DMS153 treated with DMSO at 0.1 percent for 48 hours (cell line): ENCODE results near the gene PRICKLE3.
"Not testable (repeated sequence)": the region's sequence is repeated elsewhere in the genome, so short reads cannot be mapped to it uniquely, and the experiment has no call there.

Source experiments
- DNase-seq: peaks from one replicate; lab custom pipeline; 2025; ENCODE audit not compliant: unreplicated experiment; lab: John Stamatoyannopoulos, UW

PRICKLE3 gene

DNA sequence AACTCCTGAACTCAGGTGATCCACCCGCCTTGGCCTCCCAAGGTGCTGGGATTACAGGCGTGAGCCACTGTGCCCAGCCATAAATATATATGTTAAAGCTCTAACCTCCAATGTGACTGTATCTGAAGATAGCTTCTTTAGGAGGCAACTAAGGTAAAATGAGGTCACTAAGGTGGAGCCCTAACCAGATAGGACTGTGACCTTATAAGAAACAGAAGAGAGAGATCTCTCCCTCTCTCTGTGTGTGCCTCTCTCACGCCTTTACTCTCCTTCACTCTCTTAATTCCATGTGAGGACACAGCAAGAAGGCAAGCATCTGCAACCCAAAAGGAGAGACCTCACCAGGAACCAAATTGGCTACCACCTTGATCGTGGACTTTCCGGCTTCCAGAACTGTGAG, 24.5 kb downstream of the PRICKLE3 start:
- DNase-seq = no peak

DNA sequence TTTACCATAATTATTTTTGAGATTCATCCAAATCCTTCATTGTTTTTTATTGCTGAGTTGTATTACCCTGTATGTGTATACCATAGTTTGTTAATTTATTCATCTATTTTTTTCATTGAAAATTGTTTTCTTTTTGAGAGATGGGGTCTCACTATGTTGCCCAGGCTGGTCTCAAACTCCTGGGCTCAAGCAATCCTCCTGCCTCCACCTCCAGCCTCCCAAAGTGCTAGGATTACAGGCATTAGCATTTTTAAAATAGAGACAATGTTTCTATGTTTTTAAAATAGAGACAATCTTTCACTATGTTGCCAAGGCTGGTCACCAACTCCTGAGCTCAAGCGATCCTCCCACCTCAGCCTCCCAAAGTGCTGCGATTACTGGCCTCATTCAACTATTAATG, 25.3 kb downstream of the PRICKLE3 start:
- DNase-seq = no peak

GRCh38 chrX:49157194-49157593, 29.0 kb downstream of the PRICKLE3 start:
- no peak for DNase-seq

DNA sequence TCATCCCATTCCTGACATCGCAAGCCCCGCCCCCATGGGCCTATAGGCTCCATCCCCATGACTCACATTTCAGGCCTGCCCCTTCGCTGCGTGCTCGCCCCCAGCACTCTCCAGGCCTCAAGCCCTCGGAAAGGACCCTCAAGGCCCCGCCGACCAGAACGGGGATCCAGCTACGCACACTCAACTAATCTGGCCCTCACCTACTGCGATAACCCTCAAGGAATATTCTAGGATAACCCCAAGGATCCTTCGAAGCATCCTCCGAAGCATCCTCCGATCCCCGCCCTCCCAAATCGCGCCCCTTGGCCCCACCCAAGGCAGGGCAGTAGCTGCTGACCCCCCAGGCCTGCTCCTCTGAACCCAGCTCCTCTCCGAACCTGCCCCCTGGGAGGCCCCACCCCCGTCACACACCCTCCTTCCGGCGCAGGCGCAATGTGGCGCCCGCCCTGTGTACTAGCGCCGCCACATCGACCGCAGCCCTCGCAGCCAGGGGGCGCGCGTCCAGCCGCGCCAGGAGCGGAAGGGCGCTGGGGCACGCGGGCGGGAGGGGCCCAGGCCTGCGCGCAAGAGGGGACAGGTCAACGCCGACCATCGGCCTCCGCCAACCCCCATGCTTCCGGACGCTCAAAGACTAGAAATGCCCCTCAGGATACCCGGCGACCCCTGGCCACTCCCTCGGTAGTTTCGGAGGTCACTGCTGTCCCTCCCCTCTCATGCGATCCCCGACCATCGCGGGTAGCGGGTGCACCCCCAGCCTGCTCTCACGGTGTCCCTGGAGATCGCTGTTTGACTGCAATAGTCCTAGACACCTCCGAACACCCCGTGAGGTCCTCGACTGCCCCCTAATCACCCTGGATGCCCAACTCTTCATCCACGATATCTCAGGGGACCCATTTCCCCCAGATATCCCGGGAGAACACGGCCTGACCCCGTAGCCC, 30.0 kb downstream of the PRICKLE3 start:
- peak; percentile 29 for DNase-seq

- DNase-seq = peak; percentile 8
Measured at GRCh38 chrX:49155243-49155899, 30.8 kb downstream of the PRICKLE3 start.

- no peak for DNase-seq
Measured at GRCh38 chrX:49153467-49153866, 32.7 kb downstream of the PRICKLE3 start.

DNA sequence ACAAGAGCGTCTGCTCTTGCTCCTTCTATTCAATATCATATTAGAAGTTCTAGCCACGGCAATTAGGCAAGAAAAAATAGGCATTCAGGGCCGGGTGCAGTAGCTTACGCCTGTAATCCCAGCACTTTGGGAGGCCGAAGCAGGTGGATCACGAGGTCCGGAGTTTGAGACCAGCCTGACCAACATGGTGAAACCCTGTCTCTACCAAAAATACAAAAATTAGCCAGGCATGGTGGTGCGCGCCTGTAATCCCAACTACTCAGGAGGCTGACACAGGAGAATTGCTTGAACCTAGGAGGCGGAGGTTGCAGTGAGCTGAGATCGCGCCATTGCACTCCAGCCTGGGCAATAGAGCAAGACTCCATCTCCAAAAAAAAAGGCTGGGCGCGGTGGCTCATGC, 36.9 kb downstream of the PRICKLE3 start:
- DNase-seq = not testable (repeated sequence)

DNA sequence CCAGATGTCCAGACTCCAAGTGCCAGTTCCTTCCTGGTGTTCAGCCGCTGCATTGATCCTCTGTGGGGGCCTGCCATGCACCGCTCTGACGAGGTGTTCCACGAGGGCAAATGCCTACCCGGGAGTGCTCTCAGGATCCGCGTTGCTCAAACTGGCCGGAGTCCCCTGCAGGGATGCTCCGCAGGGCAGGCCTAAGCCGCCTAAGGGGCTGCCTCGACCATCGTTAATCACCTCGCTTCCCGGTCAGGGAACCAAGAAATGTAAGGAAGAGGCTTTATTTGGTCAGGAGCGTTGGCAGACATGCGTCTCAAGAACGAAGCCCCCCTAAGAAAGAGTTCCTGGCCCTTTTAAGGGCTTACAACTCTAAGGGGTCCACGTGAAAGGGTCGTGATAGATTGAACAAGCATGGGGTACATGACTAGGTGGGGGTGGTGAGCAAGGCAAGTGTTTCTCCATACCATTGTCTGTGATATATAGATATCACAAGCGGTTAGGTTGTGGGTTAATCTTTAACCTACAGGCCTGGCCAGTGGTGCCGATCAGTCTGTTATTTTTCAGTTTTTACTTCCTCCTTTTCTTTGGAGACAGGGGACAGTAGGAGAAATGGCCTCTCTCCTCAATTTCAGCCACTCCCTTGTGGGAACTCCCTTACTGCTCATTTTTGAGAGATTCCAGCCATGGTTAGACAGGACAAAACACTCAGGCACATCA, 37.6 kb downstream of the PRICKLE3 start:
- DNase-seq = not testable (repeated sequence)

DNA sequence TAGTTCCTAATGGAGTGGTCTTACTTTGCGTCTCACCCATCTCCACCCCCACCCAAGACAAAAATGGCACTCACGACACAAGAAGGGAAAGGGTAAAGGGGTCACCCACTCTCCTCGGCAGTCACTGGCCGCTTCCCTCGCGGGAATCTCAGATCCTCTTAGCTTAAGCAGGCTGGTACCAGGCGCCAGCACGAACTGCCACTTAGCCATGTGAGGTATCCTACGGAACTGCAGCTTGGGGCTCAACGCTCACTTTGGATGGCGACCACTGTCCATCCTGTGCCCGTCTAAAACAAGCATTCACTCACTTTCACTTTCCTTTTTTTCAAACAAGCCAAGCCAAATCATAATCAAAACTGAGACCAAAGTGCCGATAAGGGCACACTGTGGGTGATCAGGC, 38.2 kb downstream of the PRICKLE3 start:
- no peak for DNase-seq

DNA sequence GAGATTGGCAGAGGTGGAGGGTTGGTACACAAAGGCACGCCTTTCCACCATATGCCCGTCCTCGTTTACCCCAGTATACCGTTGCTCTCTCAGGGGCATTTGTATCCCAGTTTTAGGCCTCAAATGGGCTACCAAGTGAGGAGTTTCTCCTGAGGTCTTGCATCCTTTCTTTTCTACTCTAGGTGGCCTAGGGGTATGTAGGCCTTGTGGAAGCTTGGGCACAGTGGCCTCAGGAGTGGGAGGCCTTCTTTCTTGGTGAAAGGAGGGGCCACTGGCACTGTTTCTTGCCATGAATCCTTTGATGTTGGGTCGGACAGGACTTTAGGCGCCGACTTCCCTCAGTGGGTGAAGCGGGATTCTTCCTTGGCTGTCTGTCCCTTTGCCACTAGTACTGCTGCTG, 38.9 kb downstream of the PRICKLE3 start:
- DNase-seq = no peak

GRCh38 chrX:49143154-49143553, 43.0 kb downstream of the PRICKLE3 start:
- not testable (repeated sequence) for DNase-seq

DNA sequence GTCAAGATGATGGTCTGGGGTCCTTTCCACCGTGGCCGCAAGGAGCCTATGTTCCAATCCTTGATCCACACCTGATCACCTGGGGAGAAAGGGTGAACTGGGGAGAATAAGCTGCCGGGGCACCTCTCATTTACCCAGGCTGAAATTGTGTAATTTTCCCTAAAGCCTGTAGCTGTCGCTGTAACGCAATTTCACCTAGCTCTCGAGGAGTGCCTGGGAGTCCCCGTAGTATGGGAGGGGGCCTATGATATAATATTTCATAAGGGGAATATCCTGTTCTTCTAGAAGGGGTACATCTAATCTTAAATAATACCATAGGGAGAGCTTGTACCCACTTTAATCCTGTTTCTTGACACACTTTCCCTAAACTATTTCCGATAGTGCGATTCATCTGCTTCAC, 43.9 kb downstream of the PRICKLE3 start:
- not testable (repeated sequence) for DNase-seq

DNA sequence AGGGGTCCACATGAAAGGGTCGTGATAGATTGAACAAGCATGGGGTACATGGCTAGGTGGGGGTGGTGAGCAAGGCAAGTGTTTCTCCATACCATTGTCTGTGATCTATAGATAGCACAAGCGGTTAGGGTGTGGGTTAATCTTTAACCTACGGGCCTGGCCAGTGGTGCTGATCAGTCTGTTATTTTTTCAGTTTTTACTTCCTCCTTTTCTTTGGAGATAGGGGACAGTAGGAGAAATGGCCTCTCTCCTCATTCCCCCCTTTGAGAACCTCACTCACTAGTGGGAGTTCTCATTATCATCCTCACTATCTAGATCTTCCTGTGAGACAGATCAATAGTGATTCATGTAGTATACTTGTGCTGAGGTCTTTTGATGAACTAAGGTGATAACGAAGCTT, 46.5 kb downstream of the PRICKLE3 start:
- DNase-seq = no peak

DNA sequence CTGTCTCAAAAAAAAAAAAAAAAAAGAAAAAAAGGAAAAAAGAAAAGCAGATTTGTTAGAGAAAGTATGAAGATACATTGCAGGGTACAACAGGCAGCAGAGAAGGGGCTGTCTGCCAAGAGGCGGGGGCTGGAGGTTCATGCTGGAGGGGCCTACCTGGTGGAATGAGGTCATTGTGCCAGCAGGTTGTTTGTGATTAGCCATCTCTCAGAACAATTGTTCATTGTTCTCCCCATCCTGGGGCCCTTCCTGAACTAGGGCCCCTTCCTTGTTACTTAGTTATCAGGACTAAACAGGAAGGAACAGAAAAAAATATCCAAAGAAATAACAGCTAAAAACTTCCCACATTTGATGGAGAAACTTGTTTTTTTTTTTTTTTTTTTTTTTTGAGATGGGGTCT, 48.7 kb downstream of the PRICKLE3 start:
- no peak for DNase-seq

DNA sequence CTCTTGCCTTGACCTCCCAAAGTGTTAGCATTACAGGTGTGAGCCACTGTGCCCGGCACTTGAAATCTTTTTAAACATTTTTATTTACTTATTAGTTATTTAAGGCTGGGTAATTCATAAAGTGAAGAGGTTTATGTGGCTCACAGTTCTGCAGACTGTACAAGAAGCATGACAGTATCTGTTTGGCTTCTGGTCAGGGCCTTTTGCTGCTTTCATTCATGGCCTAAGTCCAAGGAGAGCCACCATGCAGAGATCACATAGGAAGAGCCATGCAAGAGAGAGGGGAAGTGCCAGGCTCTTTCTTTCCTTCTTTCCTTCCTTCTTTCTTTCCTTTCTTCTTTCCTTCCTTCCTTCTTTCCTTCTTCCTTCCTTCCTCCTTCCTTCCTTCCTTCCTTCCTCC, 52.4 kb downstream of the PRICKLE3 start:
- no peak for DNase-seq

DNA sequence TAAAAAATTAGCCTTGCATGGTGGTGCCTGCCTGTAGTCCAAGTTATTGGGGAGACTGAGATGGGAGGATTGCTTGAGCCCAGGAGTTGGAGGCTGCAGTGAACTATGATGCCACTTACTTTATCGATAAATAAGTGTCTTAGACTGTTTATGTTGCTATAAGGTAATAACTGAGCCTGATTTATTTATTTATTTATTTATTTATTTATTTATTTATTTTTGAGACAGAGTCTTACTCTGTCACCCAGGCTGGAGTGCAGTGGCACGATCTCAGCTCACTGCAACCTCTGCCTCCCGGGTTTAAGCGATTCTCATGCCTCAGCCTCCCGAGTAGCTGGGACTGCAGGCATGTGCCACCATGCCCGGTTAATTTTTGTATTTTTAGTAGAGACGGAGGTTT, 53.9 kb downstream of the PRICKLE3 start:
- not testable (repeated sequence) for DNase-seq

- no peak for DNase-seq
Measured at GRCh38 chrX:49129427-49129826, 56.7 kb downstream of the PRICKLE3 start.

- not testable (repeated sequence) for DNase-seq
Measured at GRCh38 chrX:49127742-49128258, 58.4 kb downstream of the PRICKLE3 start.
